ENCODE measurements around the gene MDP1.

Gene MDP1

GRCh38 chr14:24197056-24197450 lies 18.8 kb downstream of the MDP1 start:
- no peak for DNase-seq (ENCODE audit: low spot score)

- no peak for DNase-seq (ENCODE audit: low spot score)
These were observed 19.5 kb downstream of the MDP1 start for GRCh38 chr14:24196071-24197055.

- DNase-seq (ENCODE audit: low spot score): peak; percentile 74
These were observed 20.4 kb downstream of the MDP1 start, which contains the start of gene TM9SF1 for GRCh38 chr14:24195186-24196070. Gene TM9SF1 (minus strand): TSS chr14:24195441. CDS start chr14:24195019, 422 bp downstream.

GRCh38 chr14:24194873-24195185 lies 21.0 kb downstream of the MDP1 start:
- no peak for DNase-seq (ENCODE audit: low spot score)

- no peak for DNase-seq (ENCODE audit: low spot score)
These were observed 21.5 kb downstream of the MDP1 start for GRCh38 chr14:24194186-24194872.

GRCh38 chr14:24192933-24193332 lies 22.9 kb downstream of the MDP1 start:
- DNase-seq (ENCODE audit: low spot score): no peak

- no peak for DNase-seq (ENCODE audit: low spot score)
These were observed 25.4 kb downstream of the MDP1 start for GRCh38 chr14:24190416-24190815.

GRCh38 chr14:24189460-24189859 lies 26.4 kb downstream of the MDP1 start:
- no peak for DNase-seq (ENCODE audit: low spot score)

GRCh38 chr14:24189059-24189375 lies 26.8 kb downstream of the MDP1 start:
- DNase-seq (ENCODE audit: low spot score): no peak

- peak; percentile 96 for DNase-seq (ENCODE audit: low spot score)
These were observed 27.4 kb downstream of the MDP1 start, which contains the start of gene IPO4 for GRCh38 chr14:24188251-24189058. Gene IPO4 (minus strand): TSS chr14:24188816. CDS start chr14:24188787, 29 bp downstream.

- no peak for DNase-seq (ENCODE audit: low spot score)
These were observed 28.3 kb downstream of the MDP1 start for GRCh38 chr14:24187539-24187915.

- DNase-seq (ENCODE audit: low spot score): no peak
These were observed 28.9 kb downstream of the MDP1 start for GRCh38 chr14:24186831-24187538.

GRCh38 chr14:24185741-24186140 lies 30.1 kb downstream of the MDP1 start:
- no peak for DNase-seq (ENCODE audit: low spot score)

- DNase-seq (ENCODE audit: low spot score): no peak
These were observed 30.8 kb downstream of the MDP1 start for GRCh38 chr14:24185026-24185425.

- no peak for DNase-seq (ENCODE audit: low spot score)
These were observed 31.5 kb downstream of the MDP1 start for GRCh38 chr14:24184104-24184970.

GRCh38 chr14:24183014-24183481 lies 32.8 kb downstream of the MDP1 start:
- DNase-seq (ENCODE audit: low spot score): no peak

GRCh38 chr14:24182110-24182882 lies 33.6 kb downstream of the MDP1 start:
- DNase-seq (ENCODE audit: low spot score): no peak

- DNase-seq (ENCODE audit: low spot score): no peak
These were observed 34.3 kb downstream of the MDP1 start for GRCh38 chr14:24181371-24182077.

All from putamen (tissue), 1 donor.